WERI-Rb-1 (cell line): Measurements from ENCODE around the gene STARD8.

Source experiments
- DNase-seq: peaks from one replicate; pipeline ENCODE4 v3.0.0-alpha.2; 2020
- H3K27ac ChIP-seq: fragments of 250-450 bp; sonication (Bioruptor Pico); 2 replicates; pipeline ENCODE4 v1.5.1; 2020; ENCODE audit warnings: mild to moderate bottlenecking, moderate library complexity
- H3K27me3 ChIP-seq: fragments of 250-450 bp; sonication (Bioruptor Pico); 2 replicates; pipeline ENCODE4 v1.5.1; 2021; ENCODE audit warnings: mild to moderate bottlenecking, low read depth, moderate library complexity; ENCODE audit not compliant: insufficient read depth, severe bottlenecking
- H3K36me3 ChIP-seq: fragments of 250-450 bp; sonication (Bioruptor Pico); 2 replicates; pipeline ENCODE4 v1.5.1; 2020; ENCODE audit warnings: mild to moderate bottlenecking, moderate library complexity
- H3K4me3 ChIP-seq: 2 replicates; pipeline ENCODE4 v1.5.1; 2011; ENCODE audit warnings: low read depth, mild to moderate bottlenecking, control low read depth, low read length
- H3K9me3 ChIP-seq: fragments of 250-450 bp; sonication (Bioruptor Pico); 2 replicates; pipeline ENCODE4 v1.5.1; 2021; ENCODE audit warnings: mild to moderate bottlenecking, moderate library complexity; ENCODE audit not compliant: severe bottlenecking
- TF ChIP-seq, protein P1 (sequence below): IDR thresholded peaks from 2 replicates; pipeline ENCODE4 v1.5.1; 2011; ENCODE audit warnings: low read depth, mild to moderate bottlenecking, control low read depth, inconsistent platforms, low read length

STARD8 gene

DNA sequence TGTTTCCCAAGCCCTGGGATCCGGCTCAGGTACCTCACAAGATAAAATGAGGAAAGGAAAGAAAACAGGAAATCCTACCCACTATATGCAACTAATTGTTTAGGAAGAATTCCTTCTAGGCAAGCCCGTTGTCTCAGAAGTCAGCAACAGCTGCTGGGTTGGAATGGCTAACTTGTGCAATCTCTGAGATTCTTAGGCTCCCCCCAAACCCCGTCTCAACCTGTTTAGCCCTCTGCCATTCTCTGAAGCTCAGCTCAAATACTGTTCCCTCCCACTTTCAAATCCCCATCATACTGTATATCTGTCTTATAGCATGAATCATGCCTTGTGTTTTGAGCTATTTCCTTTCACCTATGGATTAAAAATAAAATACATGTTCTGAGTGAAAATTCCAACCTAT lies 28.9 kb downstream of the STARD8 start:
- Histone ChIP-seq H3K4me3 (no peak overlapping the region), H3K36me3 (no peaks in the 10 kb centered on the region), H3K9me3 (no peaks in the 10 kb centered on the region), H3K27ac (no peak overlapping the region), H3K27me3 (peaks cover 12% of the 10 kb centered on the region)
- DNase-seq, result no peak
- TF ChIP-seq, protein P1, sequence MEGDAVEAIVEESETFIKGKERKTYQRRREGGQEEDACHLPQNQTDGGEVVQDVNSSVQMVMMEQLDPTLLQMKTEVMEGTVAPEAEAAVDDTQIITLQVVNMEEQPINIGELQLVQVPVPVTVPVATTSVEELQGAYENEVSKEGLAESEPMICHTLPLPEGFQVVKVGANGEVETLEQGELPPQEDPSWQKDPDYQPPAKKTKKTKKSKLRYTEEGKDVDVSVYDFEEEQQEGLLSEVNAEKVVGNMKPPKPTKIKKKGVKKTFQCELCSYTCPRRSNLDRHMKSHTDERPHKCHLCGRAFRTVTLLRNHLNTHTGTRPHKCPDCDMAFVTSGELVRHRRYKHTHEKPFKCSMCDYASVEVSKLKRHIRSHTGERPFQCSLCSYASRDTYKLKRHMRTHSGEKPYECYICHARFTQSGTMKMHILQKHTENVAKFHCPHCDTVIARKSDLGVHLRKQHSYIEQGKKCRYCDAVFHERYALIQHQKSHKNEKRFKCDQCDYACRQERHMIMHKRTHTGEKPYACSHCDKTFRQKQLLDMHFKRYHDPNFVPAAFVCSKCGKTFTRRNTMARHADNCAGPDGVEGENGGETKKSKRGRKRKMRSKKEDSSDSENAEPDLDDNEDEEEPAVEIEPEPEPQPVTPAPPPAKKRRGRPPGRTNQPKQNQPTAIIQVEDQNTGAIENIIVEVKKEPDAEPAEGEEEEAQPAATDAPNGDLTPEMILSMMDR, result no peak

DNA sequence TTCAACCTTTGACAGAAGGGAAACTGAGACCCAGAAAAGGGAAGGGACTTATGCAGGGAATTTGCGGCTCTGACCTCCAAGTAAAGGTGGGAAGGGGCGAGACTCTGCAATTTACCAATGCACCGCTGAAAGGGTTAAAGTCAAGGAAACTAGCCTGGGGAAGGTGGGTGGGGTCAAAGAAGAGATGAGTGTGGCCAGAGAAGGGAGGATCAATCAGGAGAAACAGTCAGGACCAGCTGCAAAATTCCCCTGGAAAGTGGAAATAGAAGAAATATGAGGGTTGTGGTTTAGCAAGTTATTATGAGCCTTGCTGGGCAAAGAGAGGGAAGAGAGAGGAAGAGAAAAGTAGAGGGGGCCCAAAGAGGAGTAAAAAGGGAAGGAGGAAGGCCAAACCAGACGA lies 30.5 kb downstream of the STARD8 start:
- TF ChIP-seq, protein P1, result no peak
- DNase-seq, result no peak
- no peaks in the 10 kb centered on the region for H3K36me3 ChIP-seq
- H3K27me3 ChIP-seq, result peaks cover 9% of the 10 kb centered on the region
- H3K9me3 ChIP-seq, result no peaks in the 10 kb centered on the region
- H3K4me3 ChIP-seq, result no peak overlapping the region
- no peak overlapping the region for H3K27ac ChIP-seq

DNA sequence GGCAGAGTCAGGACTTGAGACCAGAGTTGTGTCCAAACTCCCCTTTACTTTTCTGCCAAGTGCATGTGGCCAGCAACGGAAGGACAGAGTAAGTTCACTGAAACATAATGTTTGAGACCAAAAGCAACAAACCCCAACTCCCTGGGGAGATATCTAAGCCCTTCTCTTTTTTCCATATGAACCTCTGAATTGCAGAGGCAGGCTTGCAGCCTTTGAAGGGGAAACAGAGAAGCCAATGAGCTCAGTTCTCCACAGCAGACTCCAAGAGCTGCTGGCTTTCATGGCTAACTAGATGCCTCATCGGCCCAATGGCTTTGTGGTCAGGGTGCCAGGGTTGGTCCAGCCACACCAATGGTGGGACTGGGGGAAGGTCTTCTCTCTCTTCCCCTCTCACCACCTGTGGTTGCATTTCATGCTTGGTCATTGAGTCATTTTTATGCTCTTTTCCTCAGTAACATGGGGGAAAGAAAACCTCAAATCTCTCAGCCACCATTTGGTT lies 34.0 kb downstream of the STARD8 start:
- H3K4me3 ChIP-seq, result no peak overlapping the region
- TF ChIP-seq, protein P1, result no peak
- no peak overlapping the region for H3K27ac ChIP-seq
- H3K36me3 ChIP-seq, result no peaks in the 10 kb centered on the region
- H3K27me3 ChIP-seq, result peaks cover 23% of the 10 kb centered on the region
- no peaks in the 10 kb centered on the region for H3K9me3 ChIP-seq
- DNase-seq, result no peak

DNA sequence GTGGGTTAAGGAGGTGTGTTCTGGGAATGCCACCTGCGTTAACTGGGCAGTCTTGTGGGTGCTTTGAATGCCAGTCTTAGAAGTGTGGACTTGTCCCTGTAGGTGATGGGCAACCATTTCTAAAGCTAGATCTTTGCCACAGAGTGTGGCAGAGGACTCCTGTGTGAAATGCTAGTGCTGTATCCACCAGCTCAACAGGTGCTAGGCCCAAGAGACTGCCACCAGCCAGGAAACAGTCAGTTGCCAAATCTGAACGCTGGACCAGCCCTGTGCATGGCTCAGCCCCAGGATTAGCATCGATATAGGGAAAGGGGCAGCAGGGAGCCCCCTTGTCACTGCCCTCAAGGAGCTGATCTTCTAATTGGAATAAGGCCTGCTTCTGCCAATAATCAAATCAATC lies 35.3 kb downstream of the STARD8 start:
- Histone ChIP-seq H3K27me3 (peaks cover 35% of the 10 kb centered on the region), H3K9me3 (no peaks in the 10 kb centered on the region)

DNA sequence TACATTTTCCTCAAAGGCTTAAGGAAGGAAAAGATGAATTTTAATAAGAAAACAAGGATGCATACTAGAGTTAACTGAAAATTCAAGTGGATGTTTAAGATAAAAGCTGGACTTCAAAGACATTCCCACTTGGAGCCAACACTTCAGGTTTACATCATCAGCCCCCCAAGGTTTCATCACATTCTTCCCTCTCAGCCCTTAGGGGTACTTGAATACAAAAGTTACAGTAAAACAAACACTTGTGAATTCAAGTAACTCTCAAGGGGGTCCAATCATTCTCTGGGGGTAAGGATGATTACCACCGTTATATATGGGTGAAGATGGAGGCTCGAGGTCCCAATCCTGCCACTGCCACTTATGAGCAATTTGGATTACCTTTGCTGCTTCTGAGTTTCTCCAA lies 36.1 kb downstream of the STARD8 start:
- Histone ChIP-seq H3K27me3 (peaks cover 32% of the 10 kb centered on the region), H3K4me3 (no peak overlapping the region), H3K9me3 (no peaks in the 10 kb centered on the region), H3K27ac (no peak overlapping the region), H3K36me3 (no peaks in the 10 kb centered on the region)
- no peak for DNase-seq
- TF ChIP-seq, protein P1, result no peak

More for the DNA sequence above, 35.3 kb downstream of the STARD8 start:
- TF ChIP-seq, protein P1, result no peak
- DNase-seq, result no peak
- Histone ChIP-seq H3K36me3 (no peaks in the 10 kb centered on the region), H3K4me3 (no peak overlapping the region), H3K27ac (no peak overlapping the region)

DNA sequence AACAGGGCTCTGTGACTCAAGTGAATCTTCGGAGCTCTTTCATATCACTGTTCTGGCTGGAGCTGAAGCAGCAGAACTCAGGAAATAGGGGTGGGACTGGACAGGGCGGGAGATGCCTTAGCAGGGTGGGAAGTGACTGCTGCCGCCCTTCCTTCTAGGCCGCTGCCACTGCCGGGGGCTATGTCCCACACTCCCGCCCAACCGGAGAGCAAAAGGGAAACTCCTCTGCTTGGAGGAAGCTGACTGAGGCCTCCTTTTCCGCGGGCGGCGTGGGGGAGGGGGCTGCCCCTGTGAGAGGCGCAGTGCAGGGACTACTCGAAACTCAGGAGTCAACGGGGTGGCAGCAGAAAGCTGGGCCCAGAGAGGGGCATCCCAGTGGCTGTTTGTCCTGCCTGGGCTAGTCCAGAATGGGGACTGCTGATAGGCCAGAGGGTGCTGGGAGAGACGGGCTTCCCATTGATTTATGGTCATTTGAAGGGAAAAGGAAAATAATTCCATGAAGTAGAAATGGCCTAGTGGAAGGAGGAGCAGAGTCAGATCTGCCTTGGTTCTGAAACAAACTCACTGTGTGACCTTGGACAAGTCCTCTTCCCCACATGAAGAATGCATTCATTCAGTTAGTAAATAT lies 36.9 kb downstream of the STARD8 start:
- DNase-seq, result no peak
- TF ChIP-seq, protein P1, result no peak
- Histone ChIP-seq H3K27ac (no peak overlapping the region), H3K9me3 (no peaks in the 10 kb centered on the region), H3K36me3 (no peaks in the 10 kb centered on the region), H3K27me3 (peaks cover 32% of the 10 kb centered on the region), H3K4me3 (no peak overlapping the region)
